Naive thymus-derived CD4-positive, alpha-beta T cell (primary cell): ENCODE data around the gene THRA. TPM values are rescaled to one million over a fixed set of nuclear protein-coding genes. Genes with fewer than 3 reads are reported as not detected.
A peak's percentile ranks its signal among the peaks of the same experiment; 100 is the strongest.

Experiments used
- ATAC-seq: fragments of 150-1000 bp; cut with Tn5 transposase; 2 replicates; pipeline ENCODE4 v1.10.0; 2021; ENCODE audit warnings: mild to moderate bottlenecking, moderate library complexity
- CTCF ChIA-PET: fragments of 350-600 bp; sonication (Branson Sonifier 250); formaldehyde crosslinking; loops from one replicate; lab custom pipeline; 2021; ENCODE audit warnings: antibody characterized with exemption; lab: Charles Lee
- POLR2A ChIA-PET: fragments of 350-600 bp; sonication (Branson Sonifier 250); formaldehyde crosslinking; loops from one replicate; lab custom pipeline; 2021; ENCODE audit warnings: antibody characterized with exemption, inconsistent platforms; lab: Charles Lee
- DNase-seq, 9 donors: peaks; one replicate each; pipeline versions ENCODE4 v3.0.0 to v3.0.0-alpha.2; 2020 to 2022; ENCODE audit warnings: mixed read lengths in 1 of 9
- H3K27ac ChIP-seq: one replicate; pipeline ENCODE4 v1.7.0; 2013; ENCODE audit warnings: mild to moderate bottlenecking, low read depth, low read length, moderate library complexity
- H3K27me3 ChIP-seq, 2 donors: one replicate each; pipeline ENCODE4 v1.7.0; 2013; ENCODE audit warnings: low read length in 2 of 2, mild to moderate bottlenecking in 2 of 2, moderate library complexity in 2 of 2; ENCODE audit not compliant: control insufficient read depth in 2 of 2, insufficient read depth in 2 of 2
- H3K36me3 ChIP-seq, 3 experiments: 1 replicate in 2 of 3; 2 replicates in 1 of 3; pipeline ENCODE4 v1.7.0; 2013; ENCODE audit warnings: low read length in 3 of 3, mild to moderate bottlenecking in 3 of 3, moderate library complexity in 1 of 3; ENCODE audit not compliant: insufficient read depth in 3 of 3, control insufficient read depth in 2 of 3
- H3K4me1 ChIP-seq, 2 donors: one replicate each; pipeline ENCODE4 v1.7.0; 2013; ENCODE audit warnings: low read length in 2 of 2, mild to moderate bottlenecking in 2 of 2, moderate library complexity in 1 of 2; ENCODE audit not compliant: control insufficient read depth in 2 of 2, insufficient read depth in 2 of 2
- H3K4me3 ChIP-seq: 2 replicates; pipeline ENCODE4 v1.7.0; 2013; ENCODE audit warnings: mild to moderate bottlenecking, low read length
- H3K9me3 ChIP-seq, 3 experiments: 1 replicate in 2 of 3; 2 replicates in 1 of 3; pipeline ENCODE4 v1.7.0; 2013; ENCODE audit warnings: low read length in 3 of 3; ENCODE audit not compliant: control insufficient read depth in 2 of 3
- H3K27ac Mint-ChIP-seq, 9 donors: one replicate each; pipeline ENCODE4 v1.8.0; 2020 to 2022; ENCODE audit warnings: mixed read lengths in 9 of 9, mild to moderate bottlenecking in 8 of 9, moderate library complexity in 5 of 9, inconsistent platforms in 2 of 9
- H3K27me3 Mint-ChIP-seq, 5 donors: one replicate each; pipeline ENCODE4 v1.8.0; 2021 to 2022; ENCODE audit warnings: mixed read lengths in 5 of 5, mild to moderate bottlenecking in 1 of 5
- H3K36me3 Mint-ChIP-seq, 5 donors: one replicate each; pipeline ENCODE4 v1.8.0; 2020 to 2022; ENCODE audit warnings: mixed read lengths in 5 of 5, mild to moderate bottlenecking in 3 of 5, inconsistent platforms in 1 of 5
- H3K4me1 Mint-ChIP-seq, 7 donors: one replicate each; pipeline ENCODE4 v1.8.0; 2020 to 2022; ENCODE audit warnings: mixed read lengths in 7 of 7, mild to moderate bottlenecking in 3 of 7, inconsistent platforms in 1 of 7
- H3K4me3 Mint-ChIP-seq, 10 donors: one replicate each; pipeline ENCODE4 v1.8.0; 2020 to 2022; ENCODE audit warnings: mild to moderate bottlenecking in 10 of 10, mixed read lengths in 10 of 10, moderate library complexity in 6 of 10, inconsistent platforms in 2 of 10
- H3K9me3 Mint-ChIP-seq, 11 donors: one replicate each; pipeline ENCODE4 v1.8.0; 2020 to 2022; ENCODE audit warnings: mixed read lengths in 11 of 11, mild to moderate bottlenecking in 4 of 11, inconsistent platforms in 1 of 11, moderate library complexity in 1 of 11
- intact Hi-C, 2 donors: fragments of 100-400 bp; cut with micrococcal nuclease; formaldehyde crosslinking; loops; one replicate each; pipeline ENCODE4 v1.15.1; 2023
- polyA plus RNA-seq, 2 donors: library from polyadenylated mRNA; unstranded; fragments of 300-500 nt; fragmentation: Illumina TruSeq; gene quantifications; one replicate each; pipeline ENCODE4 v1.2.3, GENCODE V29; 2021
- total RNA-seq, 6 experiments: library from RNA in 5 of 6; stranded (reverse) in 5 of 6; gene quantifications; 1 replicate in 5 of 6; 2 replicates in 1 of 6; pipeline ENCODE4 v1.2.3 and lab custom pipeline; 2021 to 2026

The THRA gene
- total and polyA plus RNA-seq, 7 experiments from 2014 or later: 3.2 to 55.9 (median 33.5) TPM

GRCh38 chr17:40087903-40088718, 25.3 kb downstream of the THRA start:
- Histone ChIP-seq H3K9me3 (no peaks in the 10 kb centered on the region), H3K4me1 (peaks cover 0 to 4% of the 10 kb centered on the region in 2 donors), H3K27me3 (no peaks in the 10 kb centered on the region), H3K36me3 (peaks cover 4 to 94% (median 45%) of the 10 kb centered on the region in 3 experiments), H3K4me3 (no peak overlapping the region), H3K27ac (no peak overlapping the region)
- peaks cover 4 to 40% (median 21%) of the 10 kb centered on the region in 7 donors for H3K4me1 Mint-ChIP-seq
- H3K4me3 Mint-ChIP-seq: no peak overlapping the region
- H3K27me3 Mint-ChIP-seq: no peaks in the 10 kb centered on the region
- H3K9me3 Mint-ChIP-seq: no peaks in the 10 kb centered on the region
- intact Hi-C loops: no loop called here
- ATAC-seq (no peak), DNase-seq (no peak)
- peak overlapping the region in 5 of 9 donors; percentile 14 to 87 (median 38) for H3K27ac Mint-ChIP-seq
- CTCF ChIA-PET: interaction anchor here (0.6 kb wide), 2 partner anchors 74 to 106 kb away, joined by 3 to 6 read pairs; no protein-coding TSS in a partner anchor
- POLR2A ChIA-PET: interaction anchor here (1.0 to 2.4 kb wide), 2 partner anchors 21 to 23 kb away, joined by 3 to 8 read pairs; no protein-coding TSS in a partner anchor
- peaks cover 4 to 40% (median 21%) of the 10 kb centered on the region in 5 donors for H3K36me3 Mint-ChIP-seq

GRCh38 chr17:40089077-40089895, 26.5 kb downstream of the THRA start:
- Mint-ChIP-seq H3K36me3 (peaks cover 14 to 41% (median 30%) of the 10 kb centered on the region in 5 donors), H3K9me3 (no peaks in the 10 kb centered on the region), H3K4me1 (peaks cover 13 to 47% (median 23%) of the 10 kb centered on the region in 7 donors), H3K27ac (peak overlapping the region in 6 of 9 donors; percentile 41 to 87 (median 60)), H3K27me3 (no peaks in the 10 kb centered on the region), H3K4me3 (no peak overlapping the region)
- no peak overlapping the region for H3K4me3 ChIP-seq
- no peaks in the 10 kb centered on the region for H3K9me3 ChIP-seq
- ChIA-PET CTCF (interaction anchor here (1.1 to 1.7 kb wide), 3 partner anchors 13 to 76 kb away, joined by 4 to 11 read pairs (median 8); no protein-coding TSS in a partner anchor), POLR2A (interaction anchor here (1.0 to 2.4 kb wide), 6 partner anchors 10 to 24 kb away, joined by 3 to 8 read pairs (median 6); no protein-coding TSS in a partner anchor)
- intact Hi-C loops: no loop called here
- no peak overlapping the region for H3K27ac ChIP-seq
- peaks cover 4 to 95% (median 46%) of the 10 kb centered on the region in 3 experiments for H3K36me3 ChIP-seq
- peaks cover 0 to 6% of the 10 kb centered on the region in 2 donors for H3K4me1 ChIP-seq
- no peak for ATAC-seq
- DNase-seq: no peak
- H3K27me3 ChIP-seq: no peaks in the 10 kb centered on the region

DNA sequence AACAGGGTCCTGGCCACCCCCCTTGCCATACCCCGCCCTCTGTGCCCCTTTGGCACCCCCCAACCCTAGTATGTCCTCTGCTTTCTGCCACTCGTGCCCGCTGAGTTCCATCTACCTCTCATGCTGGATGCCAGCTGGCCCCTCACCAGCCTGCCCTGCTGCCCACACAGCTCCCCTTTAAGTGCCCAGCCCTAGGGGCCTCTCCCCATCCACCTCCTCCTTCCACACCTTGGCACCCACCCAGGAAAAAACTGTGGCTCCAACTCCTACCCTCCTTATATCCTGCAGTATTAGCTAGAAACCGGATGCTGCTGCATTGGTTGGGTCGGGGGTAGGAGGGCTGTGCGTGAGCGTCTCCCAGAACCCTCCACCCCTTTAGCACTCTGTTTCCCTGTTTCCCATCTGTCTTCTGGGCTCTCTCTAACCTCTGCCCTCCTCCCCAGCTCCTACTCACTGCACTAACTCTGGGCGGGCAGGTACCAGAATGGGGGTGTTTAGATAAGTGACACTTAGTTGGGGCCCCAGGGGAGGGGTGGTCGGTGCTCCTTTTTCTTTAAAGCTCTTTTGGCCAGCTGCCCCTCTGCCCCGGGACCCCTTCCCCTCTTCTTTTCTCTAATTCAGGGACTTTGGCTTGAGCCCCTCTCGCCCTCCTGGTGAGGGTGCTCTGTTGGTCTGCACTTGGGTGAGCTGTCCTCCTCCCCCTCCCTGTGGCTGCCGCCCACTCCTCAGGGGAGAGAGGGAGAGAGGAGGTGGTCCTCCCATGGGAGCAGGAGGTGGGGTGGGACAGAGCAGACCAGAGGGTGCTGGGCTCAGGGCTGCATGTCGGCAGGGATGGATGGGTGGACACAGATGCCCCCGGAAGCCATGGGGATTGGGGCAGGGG, 27.7 kb downstream of the THRA start:
- DNase-seq: no peak
- peaks cover 21 to 55% (median 35%) of the 10 kb centered on the region in 7 donors for H3K4me1 Mint-ChIP-seq
- ChIA-PET POLR2A (interaction anchor here (0.5 to 2.4 kb wide), 9 partner anchors 9 to 50 kb away, joined by 3 to 8 read pairs (median 4); partner anchors contain the start of genes CASC3 and NR1D1), CTCF (interaction anchor here (1.1 to 1.7 kb wide), 3 partner anchors 15 to 77 kb away, joined by 4 to 11 read pairs (median 8); no protein-coding TSS in a partner anchor)
- H3K9me3 Mint-ChIP-seq: no peaks in the 10 kb centered on the region
- H3K27ac Mint-ChIP-seq: peak overlapping the region in 4 of 9 donors; percentile 51 to 87 (median 64)
- ATAC-seq: no peak
- Histone ChIP-seq H3K9me3 (no peaks in the 10 kb centered on the region), H3K36me3 (peaks cover 4 to 95% (median 44%) of the 10 kb centered on the region in 3 experiments), H3K27ac (no peak overlapping the region), H3K4me3 (no peak overlapping the region), H3K4me1 (peaks cover 7 to 18% of the 10 kb centered on the region in 2 donors), H3K27me3 (no peaks in the 10 kb centered on the region)
- H3K27me3 Mint-ChIP-seq: no peaks in the 10 kb centered on the region
- no peak overlapping the region for H3K4me3 Mint-ChIP-seq
- H3K36me3 Mint-ChIP-seq: peaks cover 15 to 38% (median 25%) of the 10 kb centered on the region in 5 donors
- intact Hi-C loops: no loop called here

DNA sequence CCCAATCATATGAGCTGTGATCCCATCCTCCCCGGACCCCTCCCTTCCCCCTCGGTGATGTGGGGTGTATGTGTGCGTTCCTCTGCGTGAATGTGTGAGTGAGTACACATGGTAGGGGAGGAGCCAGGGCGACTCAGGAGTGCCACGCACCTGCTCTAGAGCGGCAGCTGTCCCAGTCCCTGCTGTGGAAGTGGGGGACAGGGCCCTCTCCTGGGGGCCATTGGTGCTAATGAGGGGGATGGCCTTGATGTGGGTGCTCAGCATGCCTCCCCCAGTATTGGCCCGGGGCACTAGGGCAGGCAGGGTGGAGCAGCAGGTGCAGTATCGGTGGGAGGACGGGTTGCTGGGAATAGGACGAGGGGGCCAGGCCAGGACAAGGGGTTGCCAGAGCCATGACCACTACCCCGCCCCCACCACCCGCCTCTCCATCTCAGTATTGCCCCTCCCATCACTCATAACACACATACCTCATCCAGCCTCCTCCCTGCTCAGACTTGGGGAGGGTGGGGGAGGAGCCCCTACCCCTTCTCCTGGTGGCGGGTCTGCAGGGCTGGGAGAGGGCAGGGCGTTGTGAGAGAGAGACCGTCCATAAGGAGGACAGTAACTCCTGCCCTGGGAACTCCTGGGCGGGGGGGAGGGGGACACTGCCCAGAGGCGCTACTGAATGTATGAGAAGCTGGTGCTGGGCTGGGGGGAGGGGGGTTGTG, 29.1 kb downstream of the THRA start:
- Histone ChIP-seq H3K4me3 (no peak overlapping the region), H3K27ac (no peak overlapping the region), H3K9me3 (no peaks in the 10 kb centered on the region), H3K4me1 (peaks cover 15 to 28% of the 10 kb centered on the region in 2 donors), H3K36me3 (peaks cover 1 to 86% (median 36%) of the 10 kb centered on the region in 3 experiments), H3K27me3 (no peaks in the 10 kb centered on the region)
- no peak for ATAC-seq
- H3K27ac Mint-ChIP-seq: peak overlapping the region in 4 of 9 donors; percentile 21 to 72 (median 56)
- H3K27me3 Mint-ChIP-seq: no peaks in the 10 kb centered on the region
- peaks cover 30 to 58% (median 41%) of the 10 kb centered on the region in 7 donors for H3K4me1 Mint-ChIP-seq
- no peak overlapping the region for H3K4me3 Mint-ChIP-seq
- H3K9me3 Mint-ChIP-seq: peaks cover 0 to 4% (median 0%) of the 10 kb centered on the region in 11 donors
- DNase-seq: no peak
- H3K36me3 Mint-ChIP-seq: peaks cover 20 to 45% (median 33%) of the 10 kb centered on the region in 5 donors
- ChIA-PET CTCF (no interaction called here), POLR2A (interaction anchor here (1.0 to 4.2 kb wide), 2 partner anchors 16 to 19 kb away, joined by 3 to 19 read pairs; no protein-coding TSS in a partner anchor)
- intact Hi-C loops: no loop called here

DNA sequence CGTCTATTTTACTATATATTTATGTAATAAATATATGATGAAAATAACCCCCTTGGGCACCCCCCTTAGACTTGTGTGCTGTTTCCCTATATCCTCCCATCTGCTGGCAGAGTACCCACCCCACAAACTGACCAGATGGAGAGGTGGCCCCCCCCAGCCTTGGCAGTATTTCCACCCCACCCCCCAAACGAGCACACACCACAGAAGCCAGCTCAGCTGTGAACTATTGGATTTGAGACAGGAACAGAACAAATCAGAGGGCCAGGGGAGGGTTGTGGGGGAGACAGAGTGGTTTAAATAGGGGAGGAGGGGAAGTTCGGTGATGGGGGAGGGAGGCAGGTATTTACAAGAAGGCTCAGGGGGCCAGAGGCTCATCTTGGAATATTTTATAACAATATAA, 29.8 kb downstream of the THRA start:
- H3K36me3 ChIP-seq: peaks cover 0 to 86% (median 29%) of the 10 kb centered on the region in 3 experiments
- no peak overlapping the region for H3K27ac ChIP-seq
- DNase-seq (no peak), ATAC-seq (no peak)
- ChIA-PET CTCF (interaction anchor here (1.6 to 7.2 kb wide), 2 partner anchors 14 to 18 kb away, joined by 9 to 49 read pairs; no protein-coding TSS in a partner anchor), POLR2A (interaction anchor here (0.7 to 12.4 kb wide), 9 partner anchors 8 to 31 kb away, joined by 3 to 291 read pairs (median 7); no protein-coding TSS in a partner anchor)
- Mint-ChIP-seq H3K9me3 (peaks cover 0 to 4% (median 0%) of the 10 kb centered on the region in 11 donors), H3K4me3 (no peak overlapping the region), H3K27ac (peak overlapping the region in 3 of 9 donors; percentile 14 to 51 (median 42)), H3K4me1 (peaks cover 31 to 58% (median 43%) of the 10 kb centered on the region in 7 donors), H3K27me3 (no peaks in the 10 kb centered on the region), H3K36me3 (peaks cover 14 to 44% (median 30%) of the 10 kb centered on the region in 5 donors)
- peaks cover 22 to 35% of the 10 kb centered on the region in 2 donors for H3K4me1 ChIP-seq
- H3K4me3 ChIP-seq: no peak overlapping the region
- no peaks in the 10 kb centered on the region for H3K9me3 ChIP-seq
- no peaks in the 10 kb centered on the region for H3K27me3 ChIP-seq
- intact Hi-C loops: no loop called here
